ENCODE measurements around the gene PPA1. TPM values are rescaled to one million over a fixed set of nuclear protein-coding genes. Genes with fewer than 3 reads are reported as not detected.

The PPA1 gene
- total and polyA plus RNA-seq, 2 experiments from 2014 or later: 105 to 110 TPM

DNA sequence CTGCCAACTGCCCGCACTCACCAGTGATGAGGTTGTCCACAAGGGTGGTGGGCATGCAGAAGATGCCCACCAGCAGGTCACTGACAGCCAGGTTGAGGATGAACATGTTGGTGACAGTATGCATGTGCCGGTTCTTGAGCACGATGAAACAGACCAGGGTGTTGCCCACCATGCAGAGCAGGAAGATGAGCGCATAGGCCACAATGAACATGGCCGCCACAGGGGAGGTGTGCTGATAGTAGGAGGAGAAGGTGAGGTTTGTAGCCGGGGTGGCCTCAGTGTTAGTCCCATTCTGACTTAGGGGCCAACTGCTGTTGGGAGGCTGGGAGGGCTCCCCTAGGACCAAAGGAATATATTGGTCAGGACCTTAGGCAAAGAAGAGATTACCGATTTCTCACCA lies 32.8 kb upstream of the PPA1 start:
- in situ Hi-C loops (cut with MboI): no loop called here
- 94 to 95% methylated on average over 6 to 7 of the region's 7 CpGs for WGBS, 2 experiments (ENCODE audit: low coverage in 1 of 2, low lambda C conversion rate in 2 of 2, missing lambda C conversion rate in 2 of 2)
- no peaks in the 10 kb centered on the region for H3K36me3 ChIP-seq (ENCODE audit: low read depth)
- H4K20me1 ChIP-seq (ENCODE audit: insufficient read depth): no peaks in the 10 kb centered on the region
- no peak overlapping the region for H2AFZ ChIP-seq
- no peaks in the 10 kb centered on the region for H3K79me2 ChIP-seq (ENCODE audit: insufficient read depth)
- no peaks in the 10 kb centered on the region for H3K9me3 ChIP-seq (ENCODE audit: low read depth)
- no peak overlapping the region for H3K4me3 ChIP-seq
- peaks cover 19% of the 10 kb centered on the region for H3K4me1 ChIP-seq (ENCODE audit: insufficient read depth)
- no peaks in the 10 kb centered on the region for H3K9me2 ChIP-seq (ENCODE audit: insufficient read depth)
- H3K27me3 ChIP-seq (replicated peaks; ENCODE audit: insufficient read depth): no peaks in the 10 kb centered on the region; the same call in 1 of the 2 replicates
- H3K9ac ChIP-seq: no peak overlapping the region
- H3K27ac ChIP-seq: no peak overlapping the region
- DNase-seq: no peak
- TF ChIP-seq EZH2 (IDR thresholded peaks at IDR 0.05; ENCODE audit: insufficient read depth, poor library complexity, severe bottlenecking): no peak
- TF ChIP-seq EZH2phosphoT487 (IDR thresholded peaks at IDR 0.05; ENCODE audit: insufficient read depth, low read depth): no peak
- peaks cover 15% of the 10 kb centered on the region for H3F3A ChIP-seq (ENCODE audit: insufficient read depth)
- no peak overlapping the region for H3K4me2 ChIP-seq (ENCODE audit: unreplicated experiment)

DNA sequence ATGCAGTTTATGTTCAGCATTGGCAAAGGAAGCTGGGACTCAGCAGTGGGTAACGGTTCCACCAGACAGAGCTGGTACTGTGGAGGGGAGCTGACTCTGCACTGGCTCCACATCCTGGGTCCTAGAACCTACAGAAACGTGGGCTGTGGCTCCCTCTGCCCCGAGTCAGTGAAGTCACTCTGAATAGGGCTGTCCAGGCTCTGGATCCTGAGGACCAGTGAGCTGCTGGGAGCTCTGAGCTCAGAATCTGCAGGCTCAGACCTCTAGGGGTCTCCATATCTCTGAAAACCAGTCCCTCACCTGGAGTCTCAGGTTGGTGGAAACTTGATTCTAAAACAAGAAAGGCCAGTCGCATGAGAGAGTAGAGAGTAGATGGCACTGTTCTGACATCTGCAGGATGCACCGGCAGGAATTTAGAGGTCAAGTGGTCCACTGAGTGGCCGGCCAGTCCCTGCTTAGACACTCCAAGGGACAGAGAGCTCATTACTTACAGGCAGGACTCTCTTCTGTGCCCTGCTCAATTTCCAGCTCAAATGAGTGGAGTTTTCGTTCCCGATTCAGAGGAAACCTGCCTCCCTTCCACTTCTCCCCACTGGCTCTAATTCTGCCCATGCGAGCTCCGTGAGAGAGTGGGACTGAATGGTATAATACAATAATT lies 31.9 kb upstream of the PPA1 start:
- peaks cover 19% of the 10 kb centered on the region for H3K4me1 ChIP-seq (ENCODE audit: insufficient read depth)
- H3F3A ChIP-seq (ENCODE audit: insufficient read depth): peaks cover 15% of the 10 kb centered on the region
- no peaks in the 10 kb centered on the region; the same call in 1 of the 2 replicates for H3K27me3 ChIP-seq (replicated peaks; ENCODE audit: insufficient read depth)
- H3K9ac ChIP-seq: no peak overlapping the region
- DNase-seq: no peak
- no peak overlapping the region for H3K27ac ChIP-seq
- TF ChIP-seq EZH2 (IDR thresholded peaks at IDR 0.05; ENCODE audit: insufficient read depth, poor library complexity, severe bottlenecking): no peak
- TF ChIP-seq EZH2phosphoT487 (IDR thresholded peaks at IDR 0.05; ENCODE audit: insufficient read depth, low read depth): no peak
- in situ Hi-C loops (cut with MboI): no loop called here
- H3K79me2 ChIP-seq (ENCODE audit: insufficient read depth): no peaks in the 10 kb centered on the region
- H3K9me2 ChIP-seq (ENCODE audit: insufficient read depth): no peaks in the 10 kb centered on the region
- H4K20me1 ChIP-seq (ENCODE audit: insufficient read depth): no peaks in the 10 kb centered on the region
- H3K36me3 ChIP-seq (ENCODE audit: low read depth): no peaks in the 10 kb centered on the region
- no peaks in the 10 kb centered on the region for H3K9me3 ChIP-seq (ENCODE audit: low read depth)
- WGBS, 2 experiments (ENCODE audit: low coverage in 1 of 2, low lambda C conversion rate in 2 of 2, missing lambda C conversion rate in 2 of 2): 68 to 70% methylated on average over 10 of the region's 10 CpGs
- no peak overlapping the region for H2AFZ ChIP-seq
- H3K4me2 ChIP-seq (ENCODE audit: unreplicated experiment): no peak overlapping the region
- H3K4me3 ChIP-seq: no peak overlapping the region

DNA sequence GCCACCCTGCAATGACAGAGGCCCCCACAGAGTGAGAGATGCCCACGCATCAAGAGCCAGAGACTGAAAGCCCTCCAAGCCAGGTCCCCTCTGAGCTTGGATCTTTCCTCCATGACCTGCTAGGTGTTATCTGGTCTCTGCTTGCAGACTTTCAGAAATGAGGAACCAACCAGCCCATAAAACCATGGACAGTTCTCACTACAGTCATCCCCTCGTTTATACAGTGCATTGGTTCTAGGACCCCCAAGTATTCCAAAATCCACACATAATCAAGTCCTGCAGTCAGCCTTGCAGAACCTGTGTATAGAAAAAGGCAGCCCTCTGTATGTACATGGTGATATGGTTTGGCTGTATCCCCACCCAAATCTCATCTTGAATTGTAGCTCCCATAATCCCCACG lies 27.5 kb upstream of the PPA1 start:
- no peak for TF ChIP-seq EZH2phosphoT487 (IDR thresholded peaks at IDR 0.05; ENCODE audit: insufficient read depth, low read depth)
- no peak for TF ChIP-seq EZH2 (IDR thresholded peaks at IDR 0.05; ENCODE audit: insufficient read depth, poor library complexity, severe bottlenecking)
- no peak overlapping the region for H2AFZ ChIP-seq
- in situ Hi-C loops (cut with MboI): no loop called here
- H3K9ac ChIP-seq: no peak overlapping the region
- H3F3A ChIP-seq (ENCODE audit: insufficient read depth): no peaks in the 10 kb centered on the region
- H3K9me3 ChIP-seq (ENCODE audit: low read depth): no peaks in the 10 kb centered on the region
- no peak for DNase-seq
- no peaks in the 10 kb centered on the region for H3K79me2 ChIP-seq (ENCODE audit: insufficient read depth)
- no peaks in the 10 kb centered on the region for H3K36me3 ChIP-seq (ENCODE audit: low read depth)
- peaks cover 13% of the 10 kb centered on the region for H3K27me3 ChIP-seq (replicated peaks; ENCODE audit: insufficient read depth)
- no peak overlapping the region for H3K27ac ChIP-seq
- no peaks in the 10 kb centered on the region for H3K9me2 ChIP-seq (ENCODE audit: insufficient read depth)
- no peaks in the 10 kb centered on the region for H4K20me1 ChIP-seq (ENCODE audit: insufficient read depth)
- 69% methylated on average over 3 of the region's 3 CpGs for WGBS, 2 experiments (ENCODE audit: low coverage in 1 of 2, low lambda C conversion rate in 2 of 2, missing lambda C conversion rate in 2 of 2)
- H3K4me2 ChIP-seq (ENCODE audit: unreplicated experiment): no peak overlapping the region
- no peak overlapping the region for H3K4me3 ChIP-seq
- H3K4me1 ChIP-seq (ENCODE audit: insufficient read depth): 0 out of 2 replicates have a peak, but pooled peaks cover 5% of the 10 kb centered on the region

DNA sequence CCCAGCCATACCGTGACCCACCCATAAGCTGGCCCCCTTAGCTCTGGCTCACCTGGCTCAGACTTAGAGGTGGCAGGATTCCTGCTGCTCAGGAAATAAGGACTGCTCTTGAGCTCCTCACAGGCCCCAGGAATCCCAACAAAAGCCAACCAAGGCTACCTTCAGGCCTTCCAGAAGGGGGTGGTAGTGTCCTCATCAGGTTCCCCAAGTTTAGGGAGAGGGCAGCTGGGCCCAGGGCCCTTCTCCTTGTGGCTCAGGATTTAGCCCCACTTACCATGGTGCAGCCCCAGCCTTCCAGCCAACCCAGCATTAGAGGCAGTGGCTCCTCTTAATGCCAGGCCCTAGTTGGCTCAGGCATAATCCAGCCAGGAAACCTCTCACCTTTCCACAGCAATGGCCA lies 27.0 kb upstream of the PPA1 start:
- 0 out of 2 replicates have a peak, but pooled peaks cover 5% of the 10 kb centered on the region for H3K4me1 ChIP-seq (ENCODE audit: insufficient read depth)
- no peak overlapping the region for H3K9ac ChIP-seq
- 33 to 62% methylated on average over 1 of the region's 1 CpG for WGBS, 2 experiments (ENCODE audit: low coverage in 1 of 2, low lambda C conversion rate in 2 of 2, missing lambda C conversion rate in 2 of 2)
- H3K9me2 ChIP-seq (ENCODE audit: insufficient read depth): no peaks in the 10 kb centered on the region
- DNase-seq: no peak
- H3K9me3 ChIP-seq (ENCODE audit: low read depth): no peaks in the 10 kb centered on the region
- in situ Hi-C loops (cut with MboI): no loop called here
- H3K27ac ChIP-seq: no peak overlapping the region
- no peak overlapping the region for H2AFZ ChIP-seq
- no peak overlapping the region for H3K4me3 ChIP-seq
- H3K36me3 ChIP-seq (ENCODE audit: low read depth): no peaks in the 10 kb centered on the region
- TF ChIP-seq EZH2phosphoT487 (IDR thresholded peaks at IDR 0.05; ENCODE audit: insufficient read depth, low read depth) (no peak), EZH2 (IDR thresholded peaks at IDR 0.05; ENCODE audit: insufficient read depth, poor library complexity, severe bottlenecking) (no peak)
- H3K79me2 ChIP-seq (ENCODE audit: insufficient read depth): no peaks in the 10 kb centered on the region
- no peaks in the 10 kb centered on the region for H4K20me1 ChIP-seq (ENCODE audit: insufficient read depth)
- H3K4me2 ChIP-seq (ENCODE audit: unreplicated experiment): no peak overlapping the region
- peaks cover 18% of the 10 kb centered on the region for H3K27me3 ChIP-seq (replicated peaks; ENCODE audit: insufficient read depth)
- no peaks in the 10 kb centered on the region for H3F3A ChIP-seq (ENCODE audit: insufficient read depth)

Measured in GM23248 (cell line).